ENCODE measurements around the gene NDC1.
"Not testable (repeated sequence)": the region's sequence is repeated elsewhere in the genome, so short reads cannot be mapped to it uniquely, and the experiment has no call there.

The NDC1 gene, protein sequence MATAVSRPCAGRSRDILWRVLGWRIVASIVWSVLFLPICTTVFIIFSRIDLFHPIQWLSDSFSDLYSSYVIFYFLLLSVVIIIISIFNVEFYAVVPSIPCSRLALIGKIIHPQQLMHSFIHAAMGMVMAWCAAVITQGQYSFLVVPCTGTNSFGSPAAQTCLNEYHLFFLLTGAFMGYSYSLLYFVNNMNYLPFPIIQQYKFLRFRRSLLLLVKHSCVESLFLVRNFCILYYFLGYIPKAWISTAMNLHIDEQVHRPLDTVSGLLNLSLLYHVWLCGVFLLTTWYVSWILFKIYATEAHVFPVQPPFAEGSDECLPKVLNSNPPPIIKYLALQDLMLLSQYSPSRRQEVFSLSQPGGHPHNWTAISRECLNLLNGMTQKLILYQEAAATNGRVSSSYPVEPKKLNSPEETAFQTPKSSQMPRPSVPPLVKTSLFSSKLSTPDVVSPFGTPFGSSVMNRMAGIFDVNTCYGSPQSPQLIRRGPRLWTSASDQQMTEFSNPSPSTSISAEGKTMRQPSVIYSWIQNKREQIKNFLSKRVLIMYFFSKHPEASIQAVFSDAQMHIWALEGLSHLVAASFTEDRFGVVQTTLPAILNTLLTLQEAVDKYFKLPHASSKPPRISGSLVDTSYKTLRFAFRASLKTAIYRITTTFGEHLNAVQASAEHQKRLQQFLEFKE

DNA sequence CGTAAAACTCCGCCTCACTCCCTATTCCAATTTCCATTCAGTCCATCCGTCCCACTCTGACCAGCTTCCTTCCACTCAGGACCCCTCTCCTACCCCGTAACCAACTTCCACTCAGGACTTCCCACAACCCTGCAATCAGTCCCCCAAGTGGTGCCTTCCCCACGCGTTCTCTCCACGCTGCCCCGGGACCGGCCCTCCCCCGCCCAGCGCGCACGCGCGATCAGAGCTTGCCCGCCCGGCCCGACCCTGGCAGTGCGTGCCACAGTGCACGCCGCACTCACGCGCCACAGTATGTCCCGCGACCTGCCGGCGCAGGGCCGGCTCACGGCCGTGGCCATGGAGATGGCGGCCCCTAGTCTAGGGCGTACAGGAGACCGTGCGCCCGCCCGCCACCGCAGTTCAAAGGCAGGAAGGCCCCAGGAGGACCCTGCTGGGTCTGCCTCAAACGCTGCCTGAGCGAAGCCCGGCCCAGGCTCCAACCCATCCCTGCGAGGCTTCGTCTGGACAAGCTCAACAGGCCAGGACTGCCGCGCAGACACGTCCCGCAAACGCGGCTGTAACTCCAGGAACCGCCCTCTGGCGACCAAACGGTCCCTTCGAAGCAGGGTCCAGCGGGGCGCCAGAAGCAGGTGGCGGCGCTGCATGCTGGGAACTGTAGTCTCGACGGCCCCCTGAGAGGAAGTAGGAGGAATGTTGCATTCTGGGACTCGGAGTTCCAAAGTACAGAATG lies at the start of gene NDC1:
TSS of gene NDC1 (minus strand) at position 373 of the 730 bp plus-strand sequence. CDS start at position 338, 35 bp downstream.
- H3K4me3 ChIP-seq (ENCODE audit: low read depth, low read length): peak within 1 kb of the TSS; percentile 95
- peak; percentile 93 for DNase-seq (ENCODE audit: low read depth)
- TF ChIP-seq, protein P1, sequence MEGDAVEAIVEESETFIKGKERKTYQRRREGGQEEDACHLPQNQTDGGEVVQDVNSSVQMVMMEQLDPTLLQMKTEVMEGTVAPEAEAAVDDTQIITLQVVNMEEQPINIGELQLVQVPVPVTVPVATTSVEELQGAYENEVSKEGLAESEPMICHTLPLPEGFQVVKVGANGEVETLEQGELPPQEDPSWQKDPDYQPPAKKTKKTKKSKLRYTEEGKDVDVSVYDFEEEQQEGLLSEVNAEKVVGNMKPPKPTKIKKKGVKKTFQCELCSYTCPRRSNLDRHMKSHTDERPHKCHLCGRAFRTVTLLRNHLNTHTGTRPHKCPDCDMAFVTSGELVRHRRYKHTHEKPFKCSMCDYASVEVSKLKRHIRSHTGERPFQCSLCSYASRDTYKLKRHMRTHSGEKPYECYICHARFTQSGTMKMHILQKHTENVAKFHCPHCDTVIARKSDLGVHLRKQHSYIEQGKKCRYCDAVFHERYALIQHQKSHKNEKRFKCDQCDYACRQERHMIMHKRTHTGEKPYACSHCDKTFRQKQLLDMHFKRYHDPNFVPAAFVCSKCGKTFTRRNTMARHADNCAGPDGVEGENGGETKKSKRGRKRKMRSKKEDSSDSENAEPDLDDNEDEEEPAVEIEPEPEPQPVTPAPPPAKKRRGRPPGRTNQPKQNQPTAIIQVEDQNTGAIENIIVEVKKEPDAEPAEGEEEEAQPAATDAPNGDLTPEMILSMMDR (IDR thresholded peaks at IDR 0.05; ENCODE audit: control insufficient read depth, extremely low read depth, insufficient read depth): 0 out of 2 replicates have a peak, but pooled peaks have one; percentile 7

DNA sequence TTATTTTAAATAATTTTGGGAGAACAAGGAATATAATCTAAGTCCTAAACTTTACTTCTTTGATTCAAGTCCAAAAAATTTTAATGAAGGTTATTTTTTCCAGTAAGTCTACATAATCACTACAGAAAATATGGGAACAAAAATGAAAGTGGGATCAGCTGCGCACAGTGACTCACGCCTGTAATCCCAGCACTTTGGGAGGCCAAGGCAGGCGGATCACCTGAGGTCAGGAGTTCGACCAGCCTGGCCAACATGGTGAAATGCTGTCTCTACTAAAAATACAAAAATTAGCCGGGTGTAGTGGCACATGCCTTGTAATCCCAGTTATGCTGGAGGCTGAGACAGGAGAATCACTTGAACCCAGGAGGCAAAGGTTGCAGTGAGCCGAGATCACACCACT lies 45.5 kb upstream of the NDC1 start:
- not testable (repeated sequence) for H3K4me3 ChIP-seq (ENCODE audit: low read depth, low read length); DNase-seq (ENCODE audit: low read depth)

DNA sequence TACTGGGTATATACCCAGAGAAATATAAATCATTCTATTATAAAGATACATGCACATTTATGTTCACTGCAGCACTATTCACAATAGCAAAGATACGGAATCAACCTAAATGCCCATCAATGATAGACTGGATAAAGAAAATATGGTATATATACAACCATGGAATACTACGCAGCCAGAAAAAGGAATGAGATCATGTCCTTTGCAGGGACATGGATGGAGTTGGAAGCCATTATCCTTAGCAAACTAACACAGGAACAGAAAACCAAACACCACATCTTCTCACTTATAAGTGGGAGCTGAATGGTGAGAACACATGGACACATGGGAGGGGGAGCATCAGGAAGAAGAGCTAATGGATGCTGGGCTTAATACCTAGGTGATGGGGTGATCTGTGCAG lies 43.8 kb upstream of the NDC1 start:
- not testable (repeated sequence) for H3K4me3 ChIP-seq (ENCODE audit: low read depth, low read length); DNase-seq (ENCODE audit: low read depth)

DNA sequence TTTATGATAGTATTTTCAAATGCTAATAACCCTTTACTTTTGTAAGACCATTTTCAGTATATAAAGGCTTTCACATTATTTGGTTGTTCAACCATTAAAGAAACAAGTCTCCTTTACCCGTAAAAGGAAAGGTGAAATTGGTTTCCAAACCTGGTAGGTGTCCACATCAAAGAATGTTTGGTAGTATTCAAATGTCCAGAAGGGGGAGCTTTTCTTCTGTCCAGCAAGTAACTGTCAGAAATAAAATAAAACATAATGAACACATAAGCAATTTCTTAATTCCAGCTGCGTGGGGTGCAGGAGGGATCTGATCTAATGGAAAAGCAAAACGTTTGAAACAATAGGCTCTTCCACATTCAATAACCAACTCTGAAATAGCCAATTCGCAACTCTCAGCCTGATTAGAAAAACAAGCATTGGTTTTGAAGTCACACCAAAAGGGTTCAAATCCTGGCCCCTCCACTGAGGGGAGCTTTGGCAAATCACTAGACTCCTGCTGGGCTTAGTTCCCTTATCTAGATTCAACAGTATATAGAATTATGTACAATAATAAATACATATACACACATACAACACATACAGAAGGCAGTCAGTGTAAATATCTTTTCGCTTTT lies 40.5 kb upstream of the NDC1 start:
- TF ChIP-seq, protein P1 (IDR thresholded peaks at IDR 0.05; ENCODE audit: control insufficient read depth, extremely low read depth, insufficient read depth): peak; percentile 69
- peak; percentile 37 for DNase-seq (ENCODE audit: low read depth)
- H3K4me3 ChIP-seq (ENCODE audit: low read depth, low read length): no peak overlapping the region

DNA sequence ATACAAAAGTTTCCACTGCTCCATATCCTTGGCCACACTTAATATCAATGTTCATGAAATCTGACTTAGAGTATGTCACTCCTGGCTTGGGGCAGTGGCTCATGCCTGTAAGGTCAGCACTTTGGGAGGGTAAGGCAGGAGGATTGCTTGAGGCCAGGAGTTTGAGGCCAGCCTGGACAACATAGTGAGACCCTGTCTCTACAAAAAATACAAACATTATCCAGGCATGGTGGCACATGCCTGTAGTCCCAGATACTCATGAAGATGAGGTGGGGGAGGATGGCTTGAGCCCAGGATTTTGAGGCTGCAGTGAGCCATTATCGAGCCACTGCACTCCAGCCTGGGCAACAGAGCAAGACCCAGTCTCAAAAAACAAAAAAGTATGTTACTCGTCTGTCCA lies 37.1 kb upstream of the NDC1 start:
- DNase-seq (ENCODE audit: low read depth): not testable (repeated sequence)

DNA sequence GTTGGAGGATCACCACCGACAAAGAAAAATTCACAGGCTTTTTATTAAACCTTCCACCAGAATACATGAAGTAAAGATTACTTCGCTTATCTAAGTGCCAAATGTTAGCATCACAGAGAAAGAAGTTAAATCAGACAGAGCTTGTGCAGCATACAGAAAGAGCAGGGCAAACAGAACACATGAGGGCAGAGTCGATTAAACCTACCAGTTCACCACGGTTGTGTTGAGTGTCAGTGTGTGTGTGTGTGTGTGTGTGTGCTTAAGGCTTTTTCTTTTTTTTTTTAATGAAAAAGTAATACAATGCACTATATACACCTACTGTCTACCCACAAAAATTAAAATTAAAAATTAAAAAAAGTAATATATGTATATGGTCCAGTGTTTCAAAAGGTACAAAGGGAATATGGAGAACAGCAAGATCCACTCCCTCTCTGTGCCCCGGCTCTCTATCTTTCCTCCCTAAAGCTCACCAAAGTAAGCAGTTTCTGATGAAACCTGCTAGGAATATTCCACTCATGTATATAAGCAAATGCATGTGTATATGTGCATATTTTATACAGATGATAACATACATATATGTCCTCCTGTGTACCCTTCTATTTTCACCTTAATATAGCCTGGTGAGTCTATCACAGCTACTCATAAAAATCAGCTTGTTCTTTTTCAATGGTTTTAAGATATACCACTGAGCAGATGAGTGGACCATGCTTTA lies 33.8 kb upstream of the NDC1 start:
- DNase-seq (ENCODE audit: low read depth): no peak
- TF ChIP-seq, protein P1 (IDR thresholded peaks at IDR 0.05; ENCODE audit: control insufficient read depth, extremely low read depth, insufficient read depth): no peak
- no peak overlapping the region for H3K4me3 ChIP-seq (ENCODE audit: low read depth, low read length)

More for the DNA sequence above, 37.1 kb upstream of the NDC1 start:
- H3K4me3 ChIP-seq (ENCODE audit: low read depth, low read length): not testable (repeated sequence)

DNA sequence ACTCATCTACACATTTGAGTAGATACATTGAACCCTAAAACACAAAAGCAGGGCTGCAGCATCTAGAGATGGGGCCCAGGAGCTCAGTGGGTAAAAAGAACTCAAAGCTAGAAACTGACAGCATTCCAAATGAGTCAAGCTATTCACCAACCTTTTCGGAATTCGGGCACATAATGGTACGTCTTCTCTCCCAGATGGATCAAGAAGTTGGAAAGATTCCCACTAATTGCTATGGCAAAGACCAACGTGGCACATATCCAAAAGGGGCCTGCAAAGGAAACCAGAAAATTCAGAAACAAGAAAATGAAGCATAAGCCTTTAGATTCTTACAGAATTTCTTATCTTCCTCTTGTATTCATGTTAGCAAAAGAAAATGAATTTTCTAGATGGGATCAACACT lies 33.1 kb upstream of the NDC1 start:
- TF ChIP-seq, protein P1 (IDR thresholded peaks at IDR 0.05; ENCODE audit: control insufficient read depth, extremely low read depth, insufficient read depth): no peak
- no peak overlapping the region for H3K4me3 ChIP-seq (ENCODE audit: low read depth, low read length)
- DNase-seq (ENCODE audit: low read depth): no peak
